Thyroid gland (tissue), 4 donors: ENCODE results near the gene ZNF783. TPM values are rescaled to one million over a fixed set of nuclear protein-coding genes. Genes with fewer than 3 reads are reported as not detected.

Source experiments
- DNase-seq, 2 donors: peaks; one replicate each; pipeline ENCODE4 v3.0.0-alpha.2; 2019
- H3K27ac ChIP-seq, 3 donors: fragments of 200-600 bp; sonication (generic); 1 replicate in 2 of 3; 2 replicates in 1 of 3; pipeline ENCODE4 v1.5.1; 2016 to 2019; ENCODE audit warnings: mild to moderate bottlenecking in 1 of 3, moderate library complexity in 1 of 3
- H3K27me3 ChIP-seq: fragments of 200-600 bp; sonication (generic); one replicate; pipeline ENCODE4 v1.5.1; 2019
- H3K36me3 ChIP-seq, 2 donors: fragments of 200-600 bp; sonication (generic); one replicate each; pipeline ENCODE4 v1.5.1; 2016 to 2019
- H3K4me1 ChIP-seq, 2 donors: fragments of 200-600 bp; sonication (generic); one replicate each; pipeline ENCODE4 v1.5.1; 2017 to 2019
- H3K4me3 ChIP-seq, 3 donors: fragments of 200-600 bp; sonication (generic); replicated peaks in 1 of 3; 1 replicate in 2 of 3; 2 replicates in 1 of 3; pipeline ENCODE4 v1.5.1; 2016; ENCODE audit warnings: mild to moderate bottlenecking in 1 of 3
- H3K9me3 ChIP-seq: fragments of 200-600 bp; sonication (generic); one replicate; pipeline ENCODE4 v1.5.1; 2017
- CTCF ChIP-seq, 6 experiments: fragments of 200-600 bp in 3 of 6; fragments of 450-650 bp in 3 of 6; sonication (generic) in 3 of 6; IDR thresholded peaks; one replicate each; pipeline ENCODE4 v1.5.1; 2016 to 2019; ENCODE audit warnings: antibody characterized with exemption in 6 of 6, mild to moderate bottlenecking in 2 of 6, inconsistent platforms in 1 of 6, moderate library complexity in 1 of 6
- POLR2A ChIP-seq, 2 donors: fragments of 450-650 bp; IDR thresholded peaks; one replicate each; pipeline ENCODE4 v1.6.1; 2017; ENCODE audit warnings: antibody characterized with exemption in 2 of 2, mild to moderate bottlenecking in 2 of 2, moderate library complexity in 1 of 2
- WGBS, 2 donors: methylation state at CpG; one replicate each; pipeline ENCODE4 v1.1.5; 2017; 5-methylcytosine and 5-hydroxymethylcytosine counted together
- intact Hi-C: fragments of 100-400 bp; cut with DNase I; formaldehyde crosslinking; loops from one replicate; pipeline ENCODE4 v1.15.1; 2023
- total RNA-seq, 4 donors: library from RNA; depleted of rRNA; stranded (reverse); fragments of >200 nt; gene quantifications; one replicate each; pipeline ENCODE4 v1.2.3, GENCODE V29; 2016

ZNF783 gene
- total RNA-seq, 4 donors from 2014 or later = 11.3 to 18.0 (median 15.1) TPM

GRCh38 chr7:149306854-149307253, 44.9 kb downstream of the ZNF783 start:
- H3K9me3 ChIP-seq = no peaks in the 10 kb centered on the region
- TF ChIP-seq CTCF (IDR thresholded peaks at IDR 0.05) (no peak), POLR2A (IDR thresholded peaks at IDR 0.05) (no peak)
- WGBS, 2 donors = 85 to 87% methylated on average over 4 of the region's 4 CpGs
- intact Hi-C loops = no loop called here
- H3K4me3 ChIP-seq = no peak overlapping the region
- H3K36me3 ChIP-seq = no peaks in the 10 kb centered on the region
- H3K4me1 ChIP-seq = no peaks in the 10 kb centered on the region
- DNase-seq = no peak
- H3K27me3 ChIP-seq = no peaks in the 10 kb centered on the region
- H3K27ac ChIP-seq = no peak overlapping the region

GRCh38 chr7:149307775-149308501, 45.9 kb downstream of the ZNF783 start:
- TF ChIP-seq CTCF (IDR thresholded peaks at IDR 0.05) (no peak), POLR2A (IDR thresholded peaks at IDR 0.05) (no peak)
- Histone ChIP-seq H3K36me3 (no peaks in the 10 kb centered on the region), H3K27me3 (no peaks in the 10 kb centered on the region), H3K4me3 (no peak overlapping the region), H3K27ac (no peak overlapping the region), H3K9me3 (no peaks in the 10 kb centered on the region), H3K4me1 (no peaks in the 10 kb centered on the region)
- 83 to 89% methylated on average over 11 to 16 of the region's 16 CpGs for WGBS, 2 donors
- intact Hi-C loops = no loop called here
- no peak for DNase-seq

- WGBS, 2 donors = 95% methylated on average over 3 of the region's 3 CpGs
- intact Hi-C loops = no loop called here
- DNase-seq = no peak
These were observed 48.3 kb downstream of the ZNF783 start for GRCh38 chr7:149310113-149310836.

GRCh38 chr7:149310990-149311573, 49.1 kb downstream of the ZNF783 start:
- 72 to 83% methylated on average over 4 of the region's 4 CpGs for WGBS, 2 donors
- no peak overlapping the region for H3K4me3 ChIP-seq
- H3K27me3 ChIP-seq = no peaks in the 10 kb centered on the region
- H3K36me3 ChIP-seq = no peaks in the 10 kb centered on the region
- no peaks in the 10 kb centered on the region for H3K4me1 ChIP-seq
- no peak for DNase-seq
- intact Hi-C loops = no loop called here
- H3K9me3 ChIP-seq = no peaks in the 10 kb centered on the region
- no peak for TF ChIP-seq CTCF (IDR thresholded peaks at IDR 0.05)
- no peak for TF ChIP-seq POLR2A (IDR thresholded peaks at IDR 0.05)
- no peak overlapping the region for H3K27ac ChIP-seq

More at GRCh38 chr7:149310113-149310836, 48.3 kb downstream of the ZNF783 start:
- Histone ChIP-seq H3K9me3 (no peaks in the 10 kb centered on the region), H3K4me3 (no peak overlapping the region), H3K4me1 (no peaks in the 10 kb centered on the region), H3K27me3 (no peaks in the 10 kb centered on the region), H3K36me3 (no peaks in the 10 kb centered on the region), H3K27ac (no peak overlapping the region)
- no peak for TF ChIP-seq POLR2A (IDR thresholded peaks at IDR 0.05)
- peak in 4 of 6 experiments; percentile 12 to 53 (median 38) for TF ChIP-seq CTCF (IDR thresholded peaks at IDR 0.05)

- no peak for DNase-seq
- H3K4me3 ChIP-seq = no peak overlapping the region
- H3K27me3 ChIP-seq = no peaks in the 10 kb centered on the region
- H3K9me3 ChIP-seq = no peaks in the 10 kb centered on the region
- intact Hi-C loops = no loop called here
- 85 to 92% methylated on average over 2 of the region's 2 CpGs for WGBS, 2 donors
- no peak for TF ChIP-seq POLR2A (IDR thresholded peaks at IDR 0.05)
- H3K27ac ChIP-seq = no peak overlapping the region
- H3K36me3 ChIP-seq = no peaks in the 10 kb centered on the region
- no peaks in the 10 kb centered on the region for H3K4me1 ChIP-seq
These were observed 52.0 kb downstream of the ZNF783 start for GRCh38 chr7:149313981-149314380.
